Measurements from ENCODE around the gene ITPRIP. TPM values are rescaled to one million over a fixed set of nuclear protein-coding genes. Genes with fewer than 3 reads are reported as not detected.

The ITPRIP gene
- total RNA-seq, 2 donors from 2014 or later: 4.7 to 7.9 TPM

DNA sequence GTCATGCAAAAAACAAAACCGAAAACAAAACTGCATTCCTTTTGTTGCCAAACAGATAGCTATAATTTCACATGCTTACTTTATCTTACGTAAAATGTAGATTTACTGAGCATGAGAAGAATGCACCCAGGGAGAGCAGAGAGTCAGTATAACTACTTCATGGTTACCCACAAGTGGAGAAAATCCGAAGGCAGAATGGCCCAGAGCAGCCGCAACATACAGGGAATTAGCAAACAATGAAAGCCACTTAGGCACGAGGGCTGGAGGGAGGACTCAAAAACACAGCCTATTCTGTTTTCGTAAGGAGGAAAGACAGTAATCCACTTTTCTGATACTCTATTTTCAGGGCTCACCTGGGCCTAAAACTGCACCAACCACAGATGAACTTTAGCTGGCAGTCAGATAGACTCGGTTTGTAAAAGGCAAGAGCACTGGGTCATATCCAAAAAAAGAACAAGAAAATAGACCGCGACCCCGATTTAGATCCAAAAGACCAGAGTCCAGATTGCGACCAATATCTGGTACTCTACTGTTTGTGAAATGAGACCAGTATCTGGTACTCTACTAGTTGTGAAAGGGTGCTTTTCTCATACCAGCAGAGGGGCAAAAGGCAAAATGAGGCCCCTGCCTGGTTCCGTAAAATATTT, 1.3 kb downstream of the ITPRIP start:
- Histone ChIP-seq H3K27me3 (no peaks in the 10 kb centered on the region), H3K9me3 (no peaks in the 10 kb centered on the region), H3K4me1 (peaks cover 30% of the 10 kb centered on the region), H3K4me3 (peak overlapping the region; percentile 65 to 95), H3K27ac (peak overlapping the region in 1 of 4 donors; percentile 96), H3K36me3 (replicated peaks in 1 of 2; ENCODE audit: insufficient read depth in 1 of 2, low read depth in 2 of 2) (no peaks in the 10 kb centered on the region)
- intact Hi-C loops (cut with DNase I): no loop called here
- 45% methylated on average over 12 of the region's 12 CpGs for WGBS, 2 donors
- ATAC-seq: no peak
- TF ChIP-seq, protein P1, sequence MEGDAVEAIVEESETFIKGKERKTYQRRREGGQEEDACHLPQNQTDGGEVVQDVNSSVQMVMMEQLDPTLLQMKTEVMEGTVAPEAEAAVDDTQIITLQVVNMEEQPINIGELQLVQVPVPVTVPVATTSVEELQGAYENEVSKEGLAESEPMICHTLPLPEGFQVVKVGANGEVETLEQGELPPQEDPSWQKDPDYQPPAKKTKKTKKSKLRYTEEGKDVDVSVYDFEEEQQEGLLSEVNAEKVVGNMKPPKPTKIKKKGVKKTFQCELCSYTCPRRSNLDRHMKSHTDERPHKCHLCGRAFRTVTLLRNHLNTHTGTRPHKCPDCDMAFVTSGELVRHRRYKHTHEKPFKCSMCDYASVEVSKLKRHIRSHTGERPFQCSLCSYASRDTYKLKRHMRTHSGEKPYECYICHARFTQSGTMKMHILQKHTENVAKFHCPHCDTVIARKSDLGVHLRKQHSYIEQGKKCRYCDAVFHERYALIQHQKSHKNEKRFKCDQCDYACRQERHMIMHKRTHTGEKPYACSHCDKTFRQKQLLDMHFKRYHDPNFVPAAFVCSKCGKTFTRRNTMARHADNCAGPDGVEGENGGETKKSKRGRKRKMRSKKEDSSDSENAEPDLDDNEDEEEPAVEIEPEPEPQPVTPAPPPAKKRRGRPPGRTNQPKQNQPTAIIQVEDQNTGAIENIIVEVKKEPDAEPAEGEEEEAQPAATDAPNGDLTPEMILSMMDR (IDR thresholded peaks at IDR 0.05): no peak
- no peak for TF ChIP-seq POLR2A (IDR thresholded peaks at IDR 0.05)
- DNase-seq: no peak

DNA sequence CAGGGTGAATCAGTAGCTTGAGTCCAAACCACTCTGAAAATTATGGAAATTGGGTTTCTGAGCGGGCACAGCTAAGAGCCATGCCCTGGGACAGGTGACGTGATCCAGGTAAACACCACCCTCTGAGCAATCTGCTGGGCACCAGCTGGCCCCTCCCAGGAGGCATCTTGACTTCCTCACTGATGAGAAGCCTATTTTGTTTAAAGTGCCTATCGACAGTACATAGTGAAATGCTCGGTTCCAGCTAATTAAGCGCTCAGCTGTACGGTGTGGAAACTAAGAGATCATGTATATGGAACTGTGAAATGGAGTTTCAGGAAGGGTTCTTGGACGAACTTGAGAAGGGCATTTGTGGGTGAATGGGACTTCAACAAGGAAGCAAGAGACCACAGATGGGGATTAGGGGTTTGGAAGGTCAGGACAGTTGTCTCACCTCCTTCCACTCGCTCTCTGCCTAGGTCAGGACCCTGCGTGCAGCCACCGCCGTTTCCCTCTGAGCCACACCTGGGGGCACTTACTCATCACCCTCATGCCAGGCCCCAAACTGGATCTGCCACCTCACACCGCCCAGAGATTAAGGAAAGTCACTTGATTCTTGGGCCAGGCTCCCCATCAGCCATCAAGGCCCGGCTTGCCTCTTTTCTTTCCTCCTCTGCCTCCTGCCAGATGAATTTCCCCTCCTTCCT, 3.2 kb downstream of the ITPRIP start:
- intact Hi-C loops (cut with DNase I): no loop called here
- Histone ChIP-seq H3K27me3 (no peaks in the 10 kb centered on the region), H3K4me3 (no peak overlapping the region)

DNA sequence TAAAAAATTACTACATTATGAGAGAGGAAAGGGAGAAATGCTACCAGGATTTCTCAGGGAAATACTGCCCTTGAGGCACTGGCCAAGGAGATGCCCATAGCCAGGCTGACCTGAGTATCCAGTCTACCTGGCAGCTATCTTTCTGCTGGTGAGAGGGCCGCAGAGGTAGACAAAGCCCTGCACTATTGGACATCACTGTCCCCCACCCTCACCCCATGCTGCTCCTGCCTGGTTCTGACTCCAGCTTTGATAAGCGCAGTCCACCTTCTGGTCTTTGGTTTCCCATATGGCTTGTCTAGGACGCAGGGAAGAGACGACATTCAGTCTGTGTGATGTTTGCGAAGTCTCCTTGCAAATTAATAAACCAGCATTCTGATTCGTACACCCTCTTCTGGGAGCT, 3.7 kb downstream of the ITPRIP start:
- no peaks in the 10 kb centered on the region for H3K9me3 ChIP-seq
- H3K27ac ChIP-seq: no peak overlapping the region
- no peak for TF ChIP-seq POLR2A (IDR thresholded peaks at IDR 0.05)
- TF ChIP-seq, protein P1 (IDR thresholded peaks at IDR 0.05): no peak
- no peak overlapping the region for H3K4me3 ChIP-seq
- no peaks in the 10 kb centered on the region for H3K36me3 ChIP-seq (replicated peaks in 1 of 2; ENCODE audit: insufficient read depth in 1 of 2, low read depth in 2 of 2)
- intact Hi-C loops (cut with DNase I): no loop called here
- WGBS, 2 donors: 93 to 96% methylated on average over 6 of the region's 6 CpGs
- ATAC-seq (no peak), DNase-seq (peak in 1 of 4 donors; percentile 2)
- no peaks in the 10 kb centered on the region for H3K27me3 ChIP-seq
- peaks cover 43% of the 10 kb centered on the region for H3K4me1 ChIP-seq

More for the DNA sequence above, 3.2 kb downstream of the ITPRIP start:
- Histone ChIP-seq H3K27ac (no peak overlapping the region), H3K9me3 (no peaks in the 10 kb centered on the region), H3K36me3 (replicated peaks in 1 of 2; ENCODE audit: insufficient read depth in 1 of 2, low read depth in 2 of 2) (no peaks in the 10 kb centered on the region), H3K4me1 (peaks cover 39% of the 10 kb centered on the region)
- TF ChIP-seq, protein P1 (IDR thresholded peaks at IDR 0.05): no peak
- no peak for TF ChIP-seq POLR2A (IDR thresholded peaks at IDR 0.05)
- ATAC-seq (no peak), DNase-seq (peak in 1 of 4 donors; percentile 5)
- WGBS, 2 donors: 84 to 88% methylated on average over 13 of the region's 13 CpGs

DNA sequence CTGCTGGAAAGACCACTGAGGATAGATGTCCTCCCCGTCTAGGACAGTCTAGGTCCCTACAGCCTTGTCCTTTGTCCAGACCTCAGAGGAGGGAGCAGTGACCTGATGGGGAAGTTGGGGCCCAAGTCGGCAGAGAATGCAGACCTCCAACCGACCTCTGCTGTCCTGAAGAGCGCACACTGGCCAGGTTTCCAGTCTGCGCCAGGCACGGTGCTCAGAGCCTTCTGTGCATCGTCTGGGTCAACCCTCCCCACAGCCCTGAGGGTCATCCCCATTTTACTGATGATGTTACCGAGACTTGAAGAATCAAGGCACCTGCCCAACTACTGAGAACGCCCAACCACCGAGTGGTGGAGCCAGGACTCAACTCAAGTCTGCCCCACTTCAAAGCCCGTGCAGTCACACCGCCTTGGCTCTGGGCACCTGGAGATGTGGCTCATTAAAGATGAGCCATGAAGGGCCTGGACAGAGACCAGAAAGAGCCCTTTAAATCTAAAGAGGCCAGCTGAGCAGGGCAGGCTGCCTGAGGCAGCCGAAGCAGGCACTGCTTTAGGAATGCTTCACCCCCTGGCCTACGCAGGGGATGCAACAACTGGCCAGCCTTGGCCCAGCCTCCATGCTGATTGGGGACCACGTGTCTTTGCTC, 4.4 kb downstream of the ITPRIP start:
- peak in 1 of 4 donors; percentile 8 for DNase-seq
- intact Hi-C loops (cut with DNase I): no loop called here
- no peaks in the 10 kb centered on the region for H3K27me3 ChIP-seq
- no peak for TF ChIP-seq POLR2A (IDR thresholded peaks at IDR 0.05)
- TF ChIP-seq, protein P1 (IDR thresholded peaks at IDR 0.05): no peak
- no peak overlapping the region for H3K4me3 ChIP-seq
- H3K9me3 ChIP-seq: no peaks in the 10 kb centered on the region
- no peaks in the 10 kb centered on the region for H3K36me3 ChIP-seq (replicated peaks in 1 of 2; ENCODE audit: insufficient read depth in 1 of 2, low read depth in 2 of 2)
- no peak overlapping the region for H3K27ac ChIP-seq
- peaks cover 46% of the 10 kb centered on the region for H3K4me1 ChIP-seq
- no peak for ATAC-seq
- WGBS, 2 donors: 78 to 80% methylated on average over 12 to 15 of the region's 15 CpGs

All from body of pancreas (tissue), 4 donors.